ENCODE data around the gene UBR4. TPM values are rescaled to one million over a fixed set of nuclear protein-coding genes. Genes with fewer than 3 reads are reported as not detected.

Gene UBR4
- total RNA-seq, 1 experiment from 2014 or later = 107 TPM

DNA sequence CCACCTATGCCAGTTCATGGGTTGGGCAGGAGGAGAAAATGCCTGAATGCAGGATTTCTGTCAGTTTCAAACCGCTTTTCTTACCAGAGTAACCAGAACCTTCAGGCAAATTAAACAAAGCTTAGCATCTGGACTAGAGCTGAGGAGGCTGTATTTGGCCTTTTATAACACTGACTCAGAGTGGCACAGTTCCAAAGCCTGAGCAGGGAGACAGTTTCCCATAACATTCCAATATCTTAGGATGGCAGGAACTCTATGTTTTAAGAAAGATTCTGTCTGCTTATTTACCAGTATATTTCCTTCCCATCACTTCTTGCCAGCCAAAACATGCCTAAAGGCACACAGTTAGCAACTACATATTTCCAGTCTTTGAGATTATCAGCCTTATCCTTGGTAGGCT lies 46.8 kb downstream of the UBR4 start:
- CTCF ChIA-PET = no interaction called here

DNA sequence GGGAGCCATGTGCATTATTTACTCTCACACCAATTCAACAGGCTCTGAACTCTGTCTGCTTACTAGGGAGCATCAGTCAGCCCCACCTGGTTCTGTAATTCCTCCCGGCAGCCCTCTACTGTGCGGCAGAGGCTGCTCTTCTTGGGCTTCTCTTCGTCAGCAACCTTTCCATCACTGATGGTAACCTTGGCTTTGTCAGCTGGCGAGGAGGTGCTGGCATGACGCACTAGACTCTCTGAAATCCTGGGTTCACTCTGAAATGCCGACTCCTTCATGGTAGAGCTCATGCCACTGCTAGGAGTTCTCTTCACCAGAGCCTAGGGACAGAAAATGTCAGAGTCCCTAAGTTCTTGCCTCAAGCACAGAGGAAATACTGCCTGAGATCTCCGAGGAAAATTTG lies 49.2 kb downstream of the UBR4 start:
- no peak overlapping the region for H3K4me2 ChIP-seq (ENCODE audit: low read length)
- no peak for TF ChIP-seq YY1 (IDR thresholded peaks at IDR 0.05; ENCODE audit: extremely low read depth, insufficient replicate concordance, low read depth, low read length)
- TF ChIP-seq EZH2 (IDR thresholded peaks at IDR 0.05) = no peak
- TF ChIP-seq ZFX (IDR thresholded peaks at IDR 0.05) = no peak
- no peak for TF ChIP-seq EZH2phosphoT487 (IDR thresholded peaks at IDR 0.05; ENCODE audit: borderline replicate concordance)
- TF ChIP-seq, protein P1, sequence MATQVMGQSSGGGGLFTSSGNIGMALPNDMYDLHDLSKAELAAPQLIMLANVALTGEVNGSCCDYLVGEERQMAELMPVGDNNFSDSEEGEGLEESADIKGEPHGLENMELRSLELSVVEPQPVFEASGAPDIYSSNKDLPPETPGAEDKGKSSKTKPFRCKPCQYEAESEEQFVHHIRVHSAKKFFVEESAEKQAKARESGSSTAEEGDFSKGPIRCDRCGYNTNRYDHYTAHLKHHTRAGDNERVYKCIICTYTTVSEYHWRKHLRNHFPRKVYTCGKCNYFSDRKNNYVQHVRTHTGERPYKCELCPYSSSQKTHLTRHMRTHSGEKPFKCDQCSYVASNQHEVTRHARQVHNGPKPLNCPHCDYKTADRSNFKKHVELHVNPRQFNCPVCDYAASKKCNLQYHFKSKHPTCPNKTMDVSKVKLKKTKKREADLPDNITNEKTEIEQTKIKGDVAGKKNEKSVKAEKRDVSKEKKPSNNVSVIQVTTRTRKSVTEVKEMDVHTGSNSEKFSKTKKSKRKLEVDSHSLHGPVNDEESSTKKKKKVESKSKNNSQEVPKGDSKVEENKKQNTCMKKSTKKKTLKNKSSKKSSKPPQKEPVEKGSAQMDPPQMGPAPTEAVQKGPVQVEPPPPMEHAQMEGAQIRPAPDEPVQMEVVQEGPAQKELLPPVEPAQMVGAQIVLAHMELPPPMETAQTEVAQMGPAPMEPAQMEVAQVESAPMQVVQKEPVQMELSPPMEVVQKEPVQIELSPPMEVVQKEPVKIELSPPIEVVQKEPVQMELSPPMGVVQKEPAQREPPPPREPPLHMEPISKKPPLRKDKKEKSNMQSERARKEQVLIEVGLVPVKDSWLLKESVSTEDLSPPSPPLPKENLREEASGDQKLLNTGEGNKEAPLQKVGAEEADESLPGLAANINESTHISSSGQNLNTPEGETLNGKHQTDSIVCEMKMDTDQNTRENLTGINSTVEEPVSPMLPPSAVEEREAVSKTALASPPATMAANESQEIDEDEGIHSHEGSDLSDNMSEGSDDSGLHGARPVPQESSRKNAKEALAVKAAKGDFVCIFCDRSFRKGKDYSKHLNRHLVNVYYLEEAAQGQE (IDR thresholded peaks at IDR 0.05; ENCODE audit: low read depth) = no peak
- no peak for TF ChIP-seq JUND (IDR thresholded peaks at IDR 0.05)
- no peak for TF ChIP-seq TCF7L2 (IDR thresholded peaks at IDR 0.05; ENCODE audit: borderline replicate concordance, extremely low read depth, insufficient read depth, insufficient read length)
- TF ChIP-seq, protein P2, sequence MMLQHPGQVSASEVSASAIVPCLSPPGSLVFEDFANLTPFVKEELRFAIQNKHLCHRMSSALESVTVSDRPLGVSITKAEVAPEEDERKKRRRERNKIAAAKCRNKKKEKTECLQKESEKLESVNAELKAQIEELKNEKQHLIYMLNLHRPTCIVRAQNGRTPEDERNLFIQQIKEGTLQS (IDR thresholded peaks at IDR 0.05) = no peak
- TF ChIP-seq, protein P3, sequence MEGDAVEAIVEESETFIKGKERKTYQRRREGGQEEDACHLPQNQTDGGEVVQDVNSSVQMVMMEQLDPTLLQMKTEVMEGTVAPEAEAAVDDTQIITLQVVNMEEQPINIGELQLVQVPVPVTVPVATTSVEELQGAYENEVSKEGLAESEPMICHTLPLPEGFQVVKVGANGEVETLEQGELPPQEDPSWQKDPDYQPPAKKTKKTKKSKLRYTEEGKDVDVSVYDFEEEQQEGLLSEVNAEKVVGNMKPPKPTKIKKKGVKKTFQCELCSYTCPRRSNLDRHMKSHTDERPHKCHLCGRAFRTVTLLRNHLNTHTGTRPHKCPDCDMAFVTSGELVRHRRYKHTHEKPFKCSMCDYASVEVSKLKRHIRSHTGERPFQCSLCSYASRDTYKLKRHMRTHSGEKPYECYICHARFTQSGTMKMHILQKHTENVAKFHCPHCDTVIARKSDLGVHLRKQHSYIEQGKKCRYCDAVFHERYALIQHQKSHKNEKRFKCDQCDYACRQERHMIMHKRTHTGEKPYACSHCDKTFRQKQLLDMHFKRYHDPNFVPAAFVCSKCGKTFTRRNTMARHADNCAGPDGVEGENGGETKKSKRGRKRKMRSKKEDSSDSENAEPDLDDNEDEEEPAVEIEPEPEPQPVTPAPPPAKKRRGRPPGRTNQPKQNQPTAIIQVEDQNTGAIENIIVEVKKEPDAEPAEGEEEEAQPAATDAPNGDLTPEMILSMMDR (IDR thresholded peaks at IDR 0.05 in 2 of 3, conservative IDR thresholded peaks at IDR 0.05 in 1 of 3; ENCODE audit: borderline replicate concordance in 1 of 3, insufficient read depth in 1 of 3, low read depth in 2 of 3, low read length in 2 of 3) = no peak
- TF ChIP-seq ZNF274 (IDR thresholded peaks at IDR 0.05; ENCODE audit: low read depth, low read length) = no peak
- no peak for TF ChIP-seq SP1 (IDR thresholded peaks at IDR 0.05; ENCODE audit: low read depth)
- no TSS peak for BruUV-seq (replicated peaks)
- H3K79me2 ChIP-seq (ENCODE audit: insufficient read depth, low read length) = no peaks in the 10 kb centered on the region; the same call in 1 of the 2 replicates
- DNase-seq (ENCODE audit: low read depth, low spot score) (no peak), ATAC-seq (no peak)
- H3K4me3 ChIP-seq (replicated peaks in 1 of 2; ENCODE audit: low read depth in 1 of 2, low read length in 2 of 2) = no peak overlapping the region
- no peak overlapping the region for H2AFZ ChIP-seq (ENCODE audit: low read depth, low read length, poor library complexity, severe bottlenecking)
- ChIA-PET CTCF (no interaction called here), POLR2A (no interaction called here), RAD21 (ENCODE audit: low non-redundant PET in 1 of 2, low total read pairs in 2 of 2, uncharacterized antibody in 2 of 2, unreplicated experiment in 2 of 2) (no interaction called here)
- H3K36me3 ChIP-seq (ENCODE audit: control insufficient read depth in 1 of 2, insufficient read depth in 2 of 2, low read length in 2 of 2) = peaks cover 90 to 93% of the 10 kb centered on the region in 2 experiments
- H3K9me3 ChIP-seq (ENCODE audit: control insufficient read depth in 1 of 2, insufficient read depth in 1 of 2, low read depth in 1 of 2, low read length in 2 of 2) = no peaks in the 10 kb centered on the region
- intact Hi-C loops (cut with micrococcal nuclease) = no loop called here
- H3K4me1 ChIP-seq (ENCODE audit: control insufficient read depth in 1 of 2, insufficient read depth in 2 of 2, low read length in 2 of 2) = no peaks in the 10 kb centered on the region
- no peak overlapping the region for H3K9ac ChIP-seq (ENCODE audit: low read length)
- no peaks in the 10 kb centered on the region for H3K9me2 ChIP-seq (ENCODE audit: insufficient read depth)
- H3K27me3 ChIP-seq (ENCODE audit: insufficient read depth, low read length) = no peaks in the 10 kb centered on the region
- no peaks in the 10 kb centered on the region for H4K20me1 ChIP-seq (ENCODE audit: insufficient read depth)
- no peak overlapping the region for H3K27ac ChIP-seq (ENCODE audit: low read depth, low read length)

More for the DNA sequence above, 46.8 kb downstream of the UBR4 start:
- intact Hi-C loops (cut with micrococcal nuclease) = no loop called here
- DNase-seq (ENCODE audit: low read depth, low spot score) (no peak), ATAC-seq (no peak)
- Histone ChIP-seq H3K4me1 (ENCODE audit: control insufficient read depth in 1 of 2, insufficient read depth in 2 of 2, low read length in 2 of 2) (no peaks in the 10 kb centered on the region), H3K4me3 (replicated peaks in 1 of 2; ENCODE audit: low read depth in 1 of 2, low read length in 2 of 2) (no peak overlapping the region), H3K27me3 (ENCODE audit: insufficient read depth, low read length) (no peaks in the 10 kb centered on the region), H3K4me2 (ENCODE audit: low read length) (no peak overlapping the region), H3K36me3 (ENCODE audit: control insufficient read depth in 1 of 2, insufficient read depth in 2 of 2, low read length in 2 of 2) (peaks cover 89 to 92% of the 10 kb centered on the region in 2 experiments), H3K79me2 (ENCODE audit: insufficient read depth, low read length) (0 out of 2 replicates have a peak, but pooled peaks cover 4% of the 10 kb centered on the region), H3K27ac (ENCODE audit: low read depth, low read length) (no peak overlapping the region), H4K20me1 (ENCODE audit: insufficient read depth) (no peaks in the 10 kb centered on the region), H3K9me3 (ENCODE audit: control insufficient read depth in 1 of 2, insufficient read depth in 1 of 2, low read depth in 1 of 2, low read length in 2 of 2) (no peaks in the 10 kb centered on the region), H3K9ac (ENCODE audit: low read length) (no peak overlapping the region), H3K9me2 (ENCODE audit: insufficient read depth) (no peaks in the 10 kb centered on the region), H2AFZ (ENCODE audit: low read depth, low read length, poor library complexity, severe bottlenecking) (no peak overlapping the region)
- TF ChIP-seq ELF1 (IDR thresholded peaks at IDR 0.05; ENCODE audit: borderline replicate concordance, low read depth) (no peak), FOSL1 (IDR thresholded peaks at IDR 0.05; ENCODE audit: low read depth) (no peak), EZH2phosphoT487 (IDR thresholded peaks at IDR 0.05; ENCODE audit: borderline replicate concordance) (no peak)
- ChIA-PET RAD21 (ENCODE audit: low non-redundant PET in 1 of 2, low total read pairs in 2 of 2, uncharacterized antibody in 2 of 2, unreplicated experiment in 2 of 2) (no interaction called here), POLR2A (no interaction called here)
- BruUV-seq (replicated peaks) = TSS peak; percentile 11

Measured in HCT116 (cell line).